H9 (cell line): Measurements from ENCODE around the gene ZNF236. TPM values are rescaled to one million over a fixed set of nuclear protein-coding genes. Genes with fewer than 3 reads are reported as not detected.

Experiments
- DNase-seq: peaks from one replicate; pipeline ENCODE4 v3.0.0-alpha.2; 2017
- H2AFZ ChIP-seq: one replicate; pipeline ENCODE4 v1.6.1; 2013; ENCODE audit warnings: mild to moderate bottlenecking, low read length, control low read depth, moderate library complexity
- H2AK5ac ChIP-seq: 2 replicates; pipeline ENCODE4 v1.6.1; 2013; ENCODE audit warnings: low read length, control low read depth, mixed read lengths; ENCODE audit not compliant: insufficient read length
- H2BK120ac ChIP-seq: one replicate; pipeline ENCODE4 v1.6.1; 2013; ENCODE audit warnings: low read depth, mild to moderate bottlenecking, low read length, control low read depth, inconsistent platforms; ENCODE audit not compliant: poor library complexity, severe bottlenecking
- H2BK12ac ChIP-seq: 2 replicates; pipeline ENCODE4 v1.6.1; 2013; ENCODE audit warnings: low read length, control low read depth, mixed read lengths, low read depth; ENCODE audit not compliant: insufficient read length
- H2BK15ac ChIP-seq: 2 replicates; pipeline ENCODE4 v1.6.1; 2013; ENCODE audit warnings: low read depth, low read length, control low read depth
- H2BK20ac ChIP-seq: one replicate; pipeline ENCODE4 v1.6.1; 2013; ENCODE audit warnings: low read depth, mild to moderate bottlenecking, low read length, control low read depth, inconsistent platforms; ENCODE audit not compliant: poor library complexity, severe bottlenecking
- H2BK5ac ChIP-seq: 2 replicates; pipeline ENCODE4 v1.6.1; 2013; ENCODE audit warnings: low read length, control low read depth, mixed read lengths; ENCODE audit not compliant: insufficient read length
- H3K14ac ChIP-seq: 2 replicates; pipeline ENCODE4 v1.6.1; 2013; ENCODE audit warnings: low read length, control low read depth; ENCODE audit not compliant: insufficient read depth
- H3K18ac ChIP-seq: 2 replicates; pipeline ENCODE4 v1.6.1; 2013; ENCODE audit warnings: low read depth, mild to moderate bottlenecking, mixed read lengths, low read length, control low read depth; ENCODE audit not compliant: insufficient read length
- H3K23ac ChIP-seq: 2 replicates; pipeline ENCODE4 v1.6.1; 2013; ENCODE audit warnings: low read length, control low read depth, mixed read lengths, low read depth; ENCODE audit not compliant: insufficient read length
- H3K23me2 ChIP-seq: 2 replicates; pipeline ENCODE4 v1.6.1; 2013; ENCODE audit warnings: low read depth, mild to moderate bottlenecking, mixed read lengths, low read length, control low read depth; ENCODE audit not compliant: insufficient read length, poor library complexity, severe bottlenecking
- H3K27ac ChIP-seq: 2 replicates; pipeline ENCODE4 v1.5.1; 2013; ENCODE audit warnings: low read length, control low read depth, mixed read lengths, low read depth; ENCODE audit not compliant: insufficient read length
- H3K27me3 ChIP-seq: 2 replicates; pipeline ENCODE4 v1.6.1; 2013; ENCODE audit warnings: low read length, control low read depth, inconsistent platforms; ENCODE audit not compliant: insufficient read depth
- H3K4ac ChIP-seq: 2 replicates; pipeline ENCODE4 v1.6.1; 2013; ENCODE audit warnings: low read depth, mild to moderate bottlenecking, control low read depth, inconsistent platforms, low read length, moderate library complexity
- H3K4me1 ChIP-seq: 2 replicates; pipeline ENCODE4 v1.6.1; 2013; ENCODE audit warnings: low read length, control low read depth, inconsistent platforms; ENCODE audit not compliant: insufficient read depth
- H3K4me2 ChIP-seq: 2 replicates; pipeline ENCODE4 v1.6.1; 2013; ENCODE audit warnings: low read length, control low read depth, mixed read lengths; ENCODE audit not compliant: insufficient read length, insufficient read depth
- H3K56ac ChIP-seq: 2 replicates; pipeline ENCODE4 v1.6.1; 2013; ENCODE audit warnings: low read depth, mild to moderate bottlenecking, mixed read lengths, low read length, control low read depth; ENCODE audit not compliant: insufficient read length
- H3K79me1 ChIP-seq: 2 replicates; pipeline ENCODE4 v1.6.1; 2013; ENCODE audit warnings: low read depth, mild to moderate bottlenecking, moderate library complexity, low read length, control low read depth, inconsistent platforms; ENCODE audit not compliant: insufficient read depth, poor library complexity, severe bottlenecking
- H3K79me2 ChIP-seq: 2 replicates; pipeline ENCODE4 v1.6.1; 2013; ENCODE audit warnings: low read length, control low read depth, inconsistent platforms; ENCODE audit not compliant: insufficient read depth
- H3K9ac ChIP-seq: 2 replicates; pipeline ENCODE4 v1.6.1; 2013; ENCODE audit warnings: low read length, control low read depth, mixed read lengths; ENCODE audit not compliant: insufficient read length; ENCODE audit errors: extremely low read depth
- H3K9me3 ChIP-seq: one replicate; pipeline ENCODE4 v1.6.1; 2013; ENCODE audit warnings: low read depth, low read length, inconsistent platforms; ENCODE audit not compliant: control insufficient read depth
- H3T11ph ChIP-seq: one replicate; pipeline ENCODE4 v1.6.1; 2013; ENCODE audit warnings: mild to moderate bottlenecking, low read length, control low read depth, inconsistent platforms
- H4K20me1 ChIP-seq: one replicate; pipeline ENCODE4 v1.6.1; 2013; ENCODE audit not compliant: control insufficient read depth, insufficient read length, insufficient read depth
- H4K5ac ChIP-seq: 2 replicates; pipeline ENCODE4 v1.6.1; 2013; ENCODE audit warnings: low read depth, mild to moderate bottlenecking, mixed read lengths, low read length, control low read depth; ENCODE audit not compliant: insufficient read length
- H4K8ac ChIP-seq: replicated peaks from 2 replicates; pipeline ENCODE4 v1.6.1; 2013; ENCODE audit warnings: low read length, control low read depth, mixed read lengths, low read depth; ENCODE audit not compliant: insufficient read length
- H4K91ac ChIP-seq: 2 replicates; pipeline ENCODE4 v1.6.1; 2013; ENCODE audit warnings: low read depth, mild to moderate bottlenecking, moderate library complexity, mixed read lengths, low read length, control low read depth; ENCODE audit not compliant: insufficient read length
- H3K27ac Mint-ChIP-seq, 3 experiments: 2 replicates in 2 of 3; 3 replicates in 1 of 3; pipeline ENCODE4 v1.8.0; 2020 to 2021; ENCODE audit warnings: mixed read lengths in 3 of 3, mild to moderate bottlenecking in 1 of 3, moderate library complexity in 1 of 3
- H3K27me3 Mint-ChIP-seq: 2 replicates; pipeline ENCODE4 v1.8.0; 2021; ENCODE audit warnings: low read depth, mild to moderate bottlenecking, moderate library complexity, mixed read lengths
- H3K36me3 Mint-ChIP-seq, 3 experiments: 2 replicates in 2 of 3; 3 replicates in 1 of 3; pipeline ENCODE4 v1.8.0; 2020 to 2021; ENCODE audit warnings: low read depth in 3 of 3, mixed read lengths in 3 of 3; ENCODE audit not compliant: insufficient read depth in 1 of 3
- H3K4me1 Mint-ChIP-seq, 2 experiments: 2 replicates each; pipeline ENCODE4 v1.8.0; 2020; ENCODE audit warnings: mixed read lengths in 2 of 2
- H3K4me3 Mint-ChIP-seq, 2 experiments: 2 replicates in 1 of 2; 3 replicates in 1 of 2; pipeline ENCODE4 v1.8.0; 2020 to 2021; ENCODE audit warnings: mild to moderate bottlenecking in 2 of 2, mixed read lengths in 2 of 2, moderate library complexity in 1 of 2
- H3K9me3 Mint-ChIP-seq, 2 experiments: 2 replicates in 1 of 2; 3 replicates in 1 of 2; pipeline ENCODE4 v1.8.0; 2020; ENCODE audit warnings: mild to moderate bottlenecking in 2 of 2, mixed read lengths in 2 of 2, moderate library complexity in 1 of 2
- CTCF ChIP-seq: fragments of 200-600 bp; sonication (generic); conservative IDR thresholded peaks from 3 replicates; pipeline ENCODE4 v1.8.0; 2021; ENCODE audit warnings: antibody characterized with exemption, mild to moderate bottlenecking
- WGBS: extraction: QIAGEN DNeasy Blood & Tissue Kit; methylation state at CpG from one replicate; pipeline ENCODE4 v1.1.7; 2013; ENCODE audit warnings: missing lambda C conversion rate, low lambda C conversion rate, mixed read lengths; ENCODE audit not compliant: insufficient read length; ENCODE audit errors: extremely low coverage; 5-methylcytosine and 5-hydroxymethylcytosine counted together
- total RNA-seq: library from RNA; stranded (reverse); gene quantifications from 2 replicates; pipeline ENCODE4 v1.2.1, GENCODE V29; 2021

The ZNF236 gene
- total RNA-seq, 1 experiment from 2014 or later, result 16.0 TPM

GRCh38 chr18:76783786-76784484 lies 38.4 kb upstream of the ZNF236 start:
- Histone ChIP-seq H3K4me1 (no peaks in the 10 kb centered on the region; the same call in 1 of the 2 replicates), H2BK120ac (no peak overlapping the region), H3K23ac (no peak overlapping the region), H2AK5ac (no peak overlapping the region), H4K91ac (no peak overlapping the region), H3K23me2 (no peaks in the 10 kb centered on the region), H2AFZ (no peak overlapping the region), H3K79me2 (no peaks in the 10 kb centered on the region), H4K20me1 (no peaks in the 10 kb centered on the region), H2BK12ac (no peak overlapping the region), H4K5ac (no peak overlapping the region), H3K79me1 (no peaks in the 10 kb centered on the region), H3K14ac (no peak overlapping the region), H4K8ac (no peak overlapping the region), H3K4ac (no peak overlapping the region), H3T11ph (no peak overlapping the region), H2BK15ac (no peak overlapping the region), H3K4me2 (no peak overlapping the region), H2BK20ac (no peak overlapping the region), H3K9ac (no peak overlapping the region), H3K56ac (no peak overlapping the region), H3K27ac (no peak overlapping the region), H2BK5ac (no peak overlapping the region), H3K9me3 (no peaks in the 10 kb centered on the region), H3K27me3 (no peaks in the 10 kb centered on the region), H3K18ac (no peak overlapping the region)
- TF ChIP-seq CTCF, result no peak
- no CpG with 5 or more reads among the region's 29 CpGs for WGBS
- H3K4me3 Mint-ChIP-seq, result no peak overlapping the region
- peaks cover 7 to 9% of the 10 kb centered on the region in 2 experiments for H3K9me3 Mint-ChIP-seq
- H3K27me3 Mint-ChIP-seq, result peaks cover 1% of the 10 kb centered on the region; the same call in 1 of the 2 replicates
- peaks cover 4 to 14% of the 10 kb centered on the region in 2 experiments for H3K4me1 Mint-ChIP-seq
- H3K27ac Mint-ChIP-seq, result no peak overlapping the region
- H3K36me3 Mint-ChIP-seq, result peaks cover 0 to 14% (median 7%) of the 10 kb centered on the region in 3 experiments; a peak in 6 of 7 replicates
- no peak for DNase-seq
